GM12864 (cell line): Measurements from ENCODE around the gene LIX1L.
A peak's percentile ranks its signal among the peaks of the same experiment; 100 is the strongest.

Source experiments
- DNase-seq: peaks from one replicate; pipeline ENCODE4 v3.0.0-alpha.2; 2011; ENCODE audit warnings: low read depth
- H3K4me3 ChIP-seq: 2 replicates; pipeline ENCODE4 v1.5.1; 2011; ENCODE audit warnings: mild to moderate bottlenecking, low read depth, low read length, control low read depth
- CTCF ChIP-seq: IDR thresholded peaks from 2 replicates; pipeline ENCODE4 v1.5.1; 2011; ENCODE audit warnings: low read depth, mild to moderate bottlenecking, moderate library complexity, low read length, control low read depth, inconsistent platforms; ENCODE audit errors: missing control alignments

LIX1L gene

GRCh38 chr1:145892486-145893087 is 65.2 kb downstream of the LIX1L start:
- TF ChIP-seq CTCF: no peak
- DNase-seq: no peak
- no peak overlapping the region for H3K4me3 ChIP-seq

GRCh38 chr1:145891587-145892485 is 66.0 kb downstream of the LIX1L start:
- peak; percentile 13 for DNase-seq
- H3K4me3 ChIP-seq: no peak overlapping the region
- peak; percentile 86 for TF ChIP-seq CTCF

GRCh38 chr1:145891143-145891542 is 66.7 kb downstream of the LIX1L start:
- DNase-seq: no peak
- no peak overlapping the region for H3K4me3 ChIP-seq
- TF ChIP-seq CTCF: no peak

- no peak for DNase-seq
- no peak overlapping the region for H3K4me3 ChIP-seq
- TF ChIP-seq CTCF: no peak
Measured at GRCh38 chr1:145889722-145890121, 68.1 kb downstream of the LIX1L start.

- DNase-seq: no peak
- no peak for TF ChIP-seq CTCF
Measured at GRCh38 chr1:145887631-145888030, 70.2 kb downstream of the LIX1L start.

GRCh38 chr1:145886816-145887215 is 71.0 kb downstream of the LIX1L start:
- DNase-seq: no peak
- no peak for TF ChIP-seq CTCF
- no peak overlapping the region for H3K4me3 ChIP-seq

More at GRCh38 chr1:145887631-145888030, 70.2 kb downstream of the LIX1L start:
- no peak overlapping the region for H3K4me3 ChIP-seq

- TF ChIP-seq CTCF: no peak
- peak overlapping the region; percentile 68; the same call in 1 of the 2 replicates for H3K4me3 ChIP-seq
- no peak for DNase-seq
Measured at GRCh38 chr1:145886390-145886789, 71.4 kb downstream of the LIX1L start.
